Uterus (tissue), 4 donors: ENCODE measurements around the gene TMEM114. TPM values are rescaled to one million over a fixed set of nuclear protein-coding genes. Genes with fewer than 3 reads are reported as not detected.

ENCODE experiments used
- DNase-seq, 2 donors: peaks; one replicate each; pipeline ENCODE4 v3.0.0-alpha.2; 2019 to 2020
- H3K27ac ChIP-seq, 2 donors: fragments of 200-600 bp; sonication (generic); 1 replicate in 1 of 2; 2 replicates in 1 of 2; pipeline ENCODE4 v1.5.1; 2016 to 2018
- H3K27me3 ChIP-seq, 2 donors: fragments of 200-600 bp; sonication (generic); one replicate each; pipeline ENCODE4 v1.5.1; 2018 to 2019; ENCODE audit warnings: control low read depth in 1 of 2
- H3K36me3 ChIP-seq, 2 donors: fragments of 200-600 bp; sonication (generic); one replicate each; pipeline ENCODE4 v1.5.1; 2019; ENCODE audit warnings: control low read depth in 1 of 2
- H3K4me1 ChIP-seq, 2 donors: fragments of 200-600 bp; sonication (generic); one replicate each; pipeline ENCODE4 v1.5.1; 2018 to 2019; ENCODE audit warnings: control low read depth in 1 of 2
- H3K4me3 ChIP-seq, 2 donors: fragments of 200-600 bp; sonication (generic); 1 replicate in 1 of 2; 2 replicates in 1 of 2; pipeline ENCODE4 v1.5.1; 2018 to 2019; ENCODE audit warnings: mild to moderate bottlenecking in 1 of 2
- H3K9me3 ChIP-seq, 2 donors: fragments of 200-600 bp; sonication (generic); one replicate each; pipeline ENCODE4 v1.5.1; 2019; ENCODE audit warnings: control low read depth in 1 of 2
- CTCF ChIP-seq, 4 experiments: fragments of 200-600 bp in 2 of 4; fragments of 450-650 bp in 2 of 4; sonication (generic) in 2 of 4; IDR thresholded peaks; one replicate each; pipeline ENCODE4 v1.5.1; 2016 to 2019; ENCODE audit warnings: antibody characterized with exemption in 4 of 4, mild to moderate bottlenecking in 2 of 4, moderate library complexity in 1 of 4
- POLR2A ChIP-seq, 2 donors: fragments of 450-650 bp; IDR thresholded peaks; one replicate each; pipeline ENCODE4 v1.6.1; 2016; ENCODE audit warnings: antibody characterized with exemption in 2 of 2, mild to moderate bottlenecking in 1 of 2, moderate library complexity in 1 of 2
- intact Hi-C: fragments of 100-400 bp; cut with DNase I; formaldehyde crosslinking; loops from one replicate; pipeline ENCODE4 v1.15.1; 2023; ENCODE audit warnings: low total_unique reads
- total RNA-seq, 4 donors: library from RNA; depleted of rRNA in 3 of 4; stranded (reverse); fragments of >200 nt in 3 of 4; gene quantifications; one replicate each; pipeline versions ENCODE4 v1.1.0 to v1.2.4, GENCODE V29; 2014 to 2023
- donor health status: DM: yes; HTN: yes; CAD: no.

The TMEM114 gene
- total RNA-seq, 4 donors from 2014 or later = not detected

DNA sequence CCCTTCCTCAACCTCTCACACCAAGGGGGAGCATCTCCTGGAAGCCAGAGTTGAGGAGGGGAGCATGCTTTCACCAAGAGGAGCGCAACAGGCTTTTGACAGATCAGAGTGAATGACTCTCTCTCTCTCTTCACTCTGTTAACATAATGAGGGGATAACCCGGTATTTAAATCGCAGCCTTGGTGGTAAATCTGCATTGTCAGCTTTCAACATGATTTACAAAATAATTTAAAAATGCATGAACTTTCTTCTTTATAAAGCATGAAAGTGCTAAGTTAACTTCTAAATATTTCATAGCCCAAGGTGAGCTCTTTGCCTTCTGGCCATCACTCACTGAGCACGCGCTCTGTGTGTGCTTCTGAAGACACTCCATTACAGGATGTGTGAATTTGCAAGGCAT is 61.8 kb downstream of the TMEM114 start:
- Histone ChIP-seq H3K36me3 (no peaks in the 10 kb centered on the region), H3K4me1 (no peaks in the 10 kb centered on the region), H3K27me3 (no peaks in the 10 kb centered on the region), H3K4me3 (no peak overlapping the region), H3K9me3 (no peaks in the 10 kb centered on the region), H3K27ac (no peak overlapping the region)
- DNase-seq = no peak
- intact Hi-C loops = no loop called here
- TF ChIP-seq CTCF (IDR thresholded peaks at IDR 0.05) (no peak), POLR2A (IDR thresholded peaks at IDR 0.05) (no peak)

GRCh38 chr16:8523932-8524331 is 66.4 kb downstream of the TMEM114 start:
- H3K27me3 ChIP-seq = no peaks in the 10 kb centered on the region
- TF ChIP-seq POLR2A (IDR thresholded peaks at IDR 0.05) = no peak
- no peak for TF ChIP-seq CTCF (IDR thresholded peaks at IDR 0.05)
- DNase-seq = no peak
- intact Hi-C loops = no loop called here
- H3K4me1 ChIP-seq = no peaks in the 10 kb centered on the region
- H3K27ac ChIP-seq = no peak overlapping the region
- no peak overlapping the region for H3K4me3 ChIP-seq
- no peaks in the 10 kb centered on the region for H3K9me3 ChIP-seq
- no peaks in the 10 kb centered on the region for H3K36me3 ChIP-seq

DNA sequence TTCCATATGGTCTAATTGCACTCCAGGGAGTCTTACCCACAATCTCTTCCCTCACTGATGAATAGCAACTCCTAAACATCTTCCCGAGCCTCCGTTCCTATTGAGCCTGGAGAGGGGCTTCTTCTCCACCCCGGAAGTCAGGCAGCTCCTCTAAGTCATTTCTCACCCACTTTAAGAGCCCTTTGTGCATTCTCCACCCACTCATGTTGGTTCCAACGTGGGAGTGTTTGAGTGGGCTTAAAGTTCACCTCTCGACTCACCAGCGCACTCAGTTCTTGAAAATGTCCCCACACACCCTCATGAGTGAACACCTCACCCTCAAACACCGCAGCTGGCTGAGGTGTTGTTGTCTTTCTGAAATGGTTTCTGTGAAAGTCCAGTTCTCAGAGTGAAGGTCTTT is 67.6 kb downstream of the TMEM114 start:
- no peaks in the 10 kb centered on the region for H3K9me3 ChIP-seq
- no peak for TF ChIP-seq CTCF (IDR thresholded peaks at IDR 0.05)
- TF ChIP-seq POLR2A (IDR thresholded peaks at IDR 0.05) = no peak
- no peak for DNase-seq
- no peaks in the 10 kb centered on the region for H3K27me3 ChIP-seq
- H3K4me1 ChIP-seq = no peaks in the 10 kb centered on the region
- intact Hi-C loops = no loop called here
- H3K36me3 ChIP-seq = no peaks in the 10 kb centered on the region
- no peak overlapping the region for H3K27ac ChIP-seq
- H3K4me3 ChIP-seq = no peak overlapping the region

DNA sequence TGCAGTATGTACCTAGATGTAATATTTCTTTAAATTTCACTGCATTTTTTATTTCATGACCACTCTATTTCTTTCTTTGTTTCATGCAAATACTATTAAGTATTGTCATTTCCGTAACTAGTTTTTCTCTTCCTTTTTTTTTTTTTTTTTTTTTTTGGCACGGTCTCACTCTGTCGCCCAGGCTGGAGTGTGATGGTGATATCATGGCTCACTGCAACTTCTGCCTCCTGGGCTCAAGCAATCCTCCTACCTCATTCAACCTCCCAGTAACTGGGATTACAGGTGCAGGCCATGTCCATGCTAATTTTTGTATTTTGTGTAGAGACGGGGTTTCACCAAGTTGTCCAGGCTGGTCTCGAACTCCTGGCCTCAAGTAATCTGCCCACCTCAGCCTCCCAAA is 70.7 kb downstream of the TMEM114 start:
- Histone ChIP-seq H3K4me1 (no peaks in the 10 kb centered on the region), H3K27ac (no peak overlapping the region), H3K4me3 (no peak overlapping the region), H3K27me3 (no peaks in the 10 kb centered on the region), H3K9me3 (no peaks in the 10 kb centered on the region), H3K36me3 (no peaks in the 10 kb centered on the region)
- intact Hi-C loops = no loop called here
- TF ChIP-seq CTCF (IDR thresholded peaks at IDR 0.05) = no peak
- no peak for TF ChIP-seq POLR2A (IDR thresholded peaks at IDR 0.05)
- no peak for DNase-seq

Other genes starting within 250 kb of the TMEM114 start
- gene METTL22, start 31.2 kb upstream of the TMEM114 start, total RNA-seq = 10 to 100 TPM; 20.2 to 70.3 (median 45.4) TPM
- 10 to 100 TPM in 1 of 4 donors, 1 to 10 TPM in 3; 1.0 to 11.0 (median 6.7) TPM for gene ABAT, start 84.1 kb upstream of the TMEM114 start, total RNA-seq
- 1 to 10 TPM; 6.1 to 9.1 (median 8.3) TPM for gene TMEM186, start 207.1 kb upstream of the TMEM114 start, total RNA-seq
- 10 to 100 TPM; 19.0 to 41.6 (median 27.5) TPM for gene PMM2, start 207.3 kb upstream of the TMEM114 start, total RNA-seq